ENCODE data around the gene ZIC2. TPM values are rescaled to one million over a fixed set of nuclear protein-coding genes. Genes with fewer than 3 reads are reported as not detected.

ZIC2 gene
- total and polyA plus RNA-seq, 2 of the 8 experiments (the other 6 are each of a cell fraction or from before 2014, with no cell fraction given): 53.2 to 372 TPM

GRCh38 chr13:99965329-99966000, 16.1 kb upstream of the ZIC2 start:
- H4K20me1 ChIP-seq (replicated peaks in 1 of 2; ENCODE audit: control insufficient read depth in 1 of 2, insufficient read depth in 2 of 2, low read length in 2 of 2): peaks cover 23 to 29% of the 10 kb centered on the region in 2 experiments
- H3K9ac ChIP-seq (replicated peaks in 1 of 4; ENCODE audit: extremely low read depth in 1 of 4, low read depth in 3 of 4, low read length in 3 of 4): no peak overlapping the region
- no peak overlapping the region for H4K91ac ChIP-seq (replicated peaks; ENCODE audit: insufficient read length, low read length)
- peaks cover 15 to 59% of the 10 kb centered on the region in 2 experiments for H3K79me2 ChIP-seq (ENCODE audit: control insufficient read depth in 1 of 2, insufficient read depth in 2 of 2, low read length in 2 of 2)
- no peak overlapping the region for H2BK12ac ChIP-seq (ENCODE audit: low read depth, low read length)
- no peak overlapping the region; the same call in 1 of the 2 replicates for H4K8ac ChIP-seq (ENCODE audit: extremely low read depth, insufficient read depth, low read length)
- H3K14ac ChIP-seq (ENCODE audit: insufficient read length): no peak overlapping the region
- H3K4me3 ChIP-seq (ENCODE audit: extremely low read depth in 1 of 4, insufficient read depth in 2 of 4, low read depth in 3 of 4, low read length in 4 of 4): peak overlapping the region; percentile 7 to 96 (median 48); a peak in 5 of 8 replicates
- DNase-seq (ENCODE audit: low read depth in 1 of 2, low spot score in 2 of 2) (no peak), FAIRE-seq (no peak)
- 86% methylated on average over 9 of the region's 9 CpGs; no CpG with 5 or more reads in 1 of the 2 experiments for WGBS, 2 experiments (ENCODE audit: extremely low coverage in 1 of 2, insufficient coverage in 1 of 2, insufficient read length in 1 of 2, insufficient replicate concordance in 2 of 2, low coverage in 1 of 2, low lambda C conversion rate in 2 of 2, missing lambda C conversion rate in 1 of 2)
- TF ChIP-seq SUZ12 (IDR thresholded peaks at IDR 0.05; ENCODE audit: low read length) (no peak), HDAC6 (IDR thresholded peaks at IDR 0.05; ENCODE audit: low read depth, low read length) (no peak), KDM4A (IDR thresholded peaks at IDR 0.05; ENCODE audit: low read depth, low read length, severe bottlenecking) (no peak)
- ChIA-PET POLR2A (ENCODE audit: partially characterized antibody) (interaction anchor here (1.0 to 5.7 kb wide), 9 partner anchors 9 to 276 kb away, joined by 3 to 56 read pairs (median 6); partner anchors contain the start of gene ZIC2), CTCF (ENCODE audit: partially characterized antibody) (interaction anchor here (0.9 to 3.6 kb wide), 6 partner anchors 8 to 310 kb away, joined by 3 to 23 read pairs (median 9); no protein-coding TSS in a partner anchor)
- no peak overlapping the region for H2BK15ac ChIP-seq (ENCODE audit: low read length)
- no peak overlapping the region for H3K23ac ChIP-seq (ENCODE audit: insufficient read length)
- peak overlapping the region; percentile 81; a peak in 3 of 4 replicates for H3K4me2 ChIP-seq (ENCODE audit: insufficient read depth in 1 of 2, low read depth in 2 of 2, low read length in 2 of 2)
- no peak overlapping the region for H3K4ac ChIP-seq (replicated peaks; ENCODE audit: insufficient read length, low read depth, low read length)
- no peaks in the 10 kb centered on the region for H3K9me3 ChIP-seq (ENCODE audit: insufficient read depth in 2 of 2, low read depth in 1 of 2, low read length in 1 of 2)
- H2BK20ac ChIP-seq (ENCODE audit: low read length): no peak overlapping the region
- peaks cover 2 to 9% (median 6%) of the 10 kb centered on the region in 4 experiments; a peak in 6 of 7 replicates for H3K27me3 ChIP-seq (replicated peaks in 1 of 4; ENCODE audit: control insufficient read depth in 3 of 4, extremely low read depth in 1 of 4, insufficient read depth in 3 of 4, low read length in 3 of 4)
- H2BK120ac ChIP-seq (replicated peaks; ENCODE audit: low read depth, low read length): no peak overlapping the region
- H3K4me1 ChIP-seq (replicated peaks in 1 of 4; ENCODE audit: control insufficient read depth in 3 of 4, insufficient read depth in 4 of 4, low read length in 3 of 4): peaks cover 3 to 20% (median 14%) of the 10 kb centered on the region in 4 experiments
- H3K18ac ChIP-seq (ENCODE audit: extremely low read depth, low read length): no peak overlapping the region
- H2AFZ ChIP-seq (ENCODE audit: low read length): no peak overlapping the region
- H3K27ac ChIP-seq (ENCODE audit: low read depth, low read length): no peak overlapping the region
- no peak overlapping the region for H4K5ac ChIP-seq (ENCODE audit: insufficient read length, low read depth, low read length)
- H3K36me3 ChIP-seq (ENCODE audit: control insufficient read depth in 2 of 4, insufficient read depth in 4 of 4, low read length in 3 of 4): peaks cover 2 to 68% (median 36%) of the 10 kb centered on the region in 4 experiments; a peak in 7 of 8 replicates
- H3K56ac ChIP-seq (replicated peaks; ENCODE audit: insufficient read length, low read depth, low read length): no peak overlapping the region
- H3K79me1 ChIP-seq (ENCODE audit: low read depth, low read length): peaks cover 3% of the 10 kb centered on the region; the same call in 1 of the 2 replicates
- H3K23me2 ChIP-seq (ENCODE audit: low read depth, low read length): peaks cover 16% of the 10 kb centered on the region
- no peak overlapping the region for H2AK5ac ChIP-seq (ENCODE audit: low read depth, low read length)
- H2BK5ac ChIP-seq (ENCODE audit: low read depth, low read length): no peak overlapping the region
